ENCODE data around the gene ZNF287.
A peak's percentile ranks its signal among the peaks of the same experiment; 100 is the strongest.
"Not testable (repeated sequence)": the region's sequence is repeated elsewhere in the genome, so short reads cannot be mapped to it uniquely, and the experiment has no call there.

Gene ZNF287

DNA sequence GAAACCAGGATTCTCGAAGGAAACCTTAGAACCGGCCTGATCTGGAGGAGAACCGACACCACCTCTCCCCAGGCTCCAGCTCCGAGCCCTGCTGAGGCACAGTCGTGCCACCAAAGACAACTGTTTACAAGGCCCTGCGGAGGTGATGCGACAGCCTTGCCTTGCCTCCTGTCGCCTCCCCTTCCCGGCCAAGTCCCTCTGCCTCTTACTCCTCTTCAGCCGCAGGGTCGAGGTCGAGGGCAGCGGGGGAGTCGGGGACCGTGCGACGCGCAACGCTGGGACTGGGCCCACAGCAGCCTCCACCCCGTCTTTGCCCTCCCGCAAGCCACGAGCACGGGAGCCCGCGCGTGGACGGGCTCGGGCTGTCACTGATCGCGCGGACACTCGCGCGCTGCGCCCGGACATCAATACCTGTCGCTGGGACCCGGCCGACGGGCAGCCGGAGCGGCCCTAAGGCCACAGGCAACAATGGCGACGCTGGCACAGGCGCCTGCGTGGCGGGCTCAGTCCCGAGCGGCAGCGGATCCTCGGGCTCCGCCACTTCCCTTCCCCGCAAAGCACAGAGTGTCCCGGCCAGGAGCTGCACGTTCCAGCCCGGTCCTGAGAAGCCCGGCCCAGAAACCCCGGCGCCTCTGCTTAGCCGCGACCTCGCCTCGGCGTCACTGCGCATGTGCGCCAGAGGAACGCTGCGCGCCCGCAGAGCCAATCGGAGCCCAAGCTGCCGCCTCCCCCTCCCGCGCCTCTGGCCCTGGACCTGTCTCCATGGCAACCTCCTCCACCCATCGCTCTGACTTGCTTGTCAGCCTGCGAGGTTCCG, at the start of gene ZNF287:
Gene ZNF287 (minus strand): TSS at position 664 of the 817 bp plus-strand sequence. CDS start 1,473 bp downstream, outside the sequence.
- peak; percentile 93 to 95 for DNase-seq

DNA sequence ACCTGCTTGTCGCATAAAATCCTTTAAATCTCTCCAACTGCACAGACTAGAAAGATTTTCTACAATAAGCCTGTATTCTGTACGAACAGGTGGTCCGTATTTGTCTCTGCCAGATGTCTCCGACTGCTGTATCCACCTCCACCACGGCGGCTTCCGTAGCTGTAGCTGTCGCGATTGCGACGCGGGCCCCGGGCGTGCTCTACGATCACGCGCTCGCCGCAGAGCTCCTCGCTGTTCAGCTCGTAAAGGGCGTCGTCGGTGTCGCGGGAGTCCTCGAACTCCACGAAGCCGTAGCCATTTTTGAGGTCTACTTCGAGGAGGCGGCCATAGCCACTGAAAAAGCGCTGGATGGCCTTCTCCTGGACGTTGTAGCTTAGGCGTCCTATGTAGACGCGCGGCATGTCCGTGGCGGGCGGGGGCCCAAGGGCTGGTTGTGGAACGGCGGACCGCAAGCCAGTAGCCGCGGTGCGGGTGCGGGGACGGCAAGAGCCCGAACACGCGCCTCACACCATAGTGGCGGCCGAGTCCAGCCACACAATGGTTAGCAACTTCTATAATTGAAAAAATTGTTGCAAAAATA, 48.6 kb upstream of the ZNF287 start:
- DNase-seq = no peak

DNA sequence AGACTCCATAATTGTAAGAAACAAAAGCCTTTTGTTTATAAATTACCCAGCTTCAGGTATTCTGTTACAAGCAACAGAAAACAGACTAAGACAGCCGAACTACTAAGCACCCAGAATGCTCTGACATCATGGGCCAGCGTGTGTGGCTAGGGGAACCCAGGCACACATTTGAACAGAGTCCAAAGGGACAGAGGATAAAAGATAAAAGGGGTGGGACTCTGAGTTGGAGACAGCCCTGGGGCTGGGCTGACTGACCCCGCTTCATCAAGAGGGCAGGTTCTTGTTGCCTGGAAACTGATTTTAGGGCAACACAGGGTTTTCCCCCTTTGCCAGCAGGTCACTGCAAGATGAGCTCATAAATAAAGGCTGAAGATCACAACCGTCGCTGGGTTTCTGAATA, 30.5 kb upstream of the ZNF287 start:
- DNase-seq = no peak

- no peak for DNase-seq
Measured at GRCh38 chr17:16593356-16594102, 24.5 kb upstream of the ZNF287 start.

DNA sequence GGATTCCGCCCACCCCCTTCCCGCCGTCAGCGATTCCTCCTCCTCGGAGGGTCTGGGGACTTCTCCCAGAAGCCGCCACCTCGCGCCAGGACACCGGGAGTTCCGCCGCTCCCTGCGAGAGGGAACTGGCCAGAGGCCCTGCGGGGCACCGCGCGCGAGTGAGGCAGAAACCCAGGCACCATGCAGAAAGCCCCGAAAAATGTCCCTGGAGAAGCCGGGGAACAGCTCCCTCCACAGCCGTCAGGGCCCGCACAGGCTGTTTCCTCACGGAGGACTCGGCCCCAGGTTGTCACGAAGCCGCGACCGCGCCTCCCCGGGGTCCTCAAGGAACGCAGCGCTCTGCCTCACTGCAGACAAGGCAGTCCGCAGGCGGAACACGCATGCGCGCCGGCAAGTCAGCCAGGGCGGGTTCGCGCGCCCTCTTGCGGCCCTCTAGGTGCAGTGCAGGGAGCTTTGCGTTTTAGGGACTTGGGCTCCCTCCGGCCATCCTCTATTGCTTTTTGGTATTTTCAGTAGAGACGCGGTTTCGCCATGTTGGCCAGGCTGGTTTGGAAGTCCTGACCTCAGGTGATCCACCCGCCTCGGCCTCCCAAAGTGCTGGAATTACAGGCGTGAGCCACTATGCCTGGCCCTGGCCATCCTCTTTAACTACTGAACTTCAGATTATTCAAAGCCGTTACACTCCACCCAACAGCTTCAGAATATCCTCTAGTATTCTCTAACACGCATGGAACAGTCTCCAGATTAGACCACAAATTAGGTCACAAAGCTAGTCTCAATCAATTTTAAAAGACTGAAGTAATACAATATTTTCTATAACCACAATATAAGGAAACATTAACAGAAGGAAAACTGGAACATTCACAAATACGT, 20.3 kb upstream of the ZNF287 start:
- peak; percentile 90 to 92 for DNase-seq

GRCh38 chr17:16585796-16586195, 16.8 kb upstream of the ZNF287 start:
- no peak for DNase-seq

DNA sequence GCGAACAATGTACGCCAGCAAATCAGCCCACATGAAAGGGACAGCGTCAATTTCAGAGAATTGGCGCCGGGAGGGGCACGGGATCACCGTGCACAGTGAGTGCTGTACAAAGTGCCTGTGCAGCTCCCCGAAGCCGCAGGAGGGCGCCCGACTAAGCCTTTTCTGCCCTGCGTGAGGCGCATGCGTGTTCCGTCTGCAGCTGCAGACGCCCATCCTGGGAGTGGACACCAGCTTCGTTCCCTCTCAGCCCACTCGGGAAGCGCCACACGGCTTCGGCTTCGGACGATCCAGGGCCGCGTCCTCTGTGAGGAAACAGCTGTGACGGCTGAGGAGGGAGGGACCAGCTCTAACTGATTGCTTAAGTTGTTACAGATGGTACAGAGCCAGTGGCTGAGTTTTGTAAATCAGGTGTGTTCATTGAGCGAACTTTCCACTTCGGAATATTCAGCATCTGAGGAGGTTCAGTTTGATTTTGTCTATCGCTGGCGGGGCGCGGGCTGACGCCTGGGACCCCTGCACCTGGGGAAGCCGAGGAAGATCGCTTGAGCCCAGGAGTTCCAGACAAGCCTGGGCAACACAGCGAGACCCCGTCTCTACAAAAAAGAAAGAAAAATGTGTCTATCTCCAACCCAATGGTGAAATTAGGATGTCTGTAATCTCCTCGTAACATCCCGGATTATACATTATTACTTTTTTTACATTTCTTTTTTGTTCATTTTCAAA, 15.4 kb upstream of the ZNF287 start:
- DNase-seq = peak; percentile 90 to 91

- DNase-seq = no peak
Measured at GRCh38 chr17:16583781-16584180, 14.8 kb upstream of the ZNF287 start.

DNA sequence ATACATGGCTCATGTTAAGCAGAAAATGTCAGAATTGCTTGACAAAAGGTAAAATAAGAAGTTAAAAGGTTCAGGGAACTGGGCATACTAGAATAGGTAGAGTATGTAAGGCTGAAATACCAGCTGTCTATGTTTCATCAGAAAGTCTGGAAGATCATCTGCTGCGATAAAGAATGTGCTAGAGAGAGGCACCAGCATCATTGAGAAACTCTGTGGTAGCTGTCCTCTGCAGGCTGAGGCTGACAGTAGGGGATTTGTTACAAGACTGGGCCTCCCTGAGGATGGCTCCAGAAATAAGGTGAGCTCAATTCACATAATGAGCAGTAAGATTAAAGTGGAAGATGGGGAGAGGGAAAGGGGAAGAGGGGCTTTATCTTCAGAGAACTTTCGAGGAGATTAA, 4.5 kb upstream of the ZNF287 start:
- no peak for DNase-seq

- no peak for DNase-seq
Measured at GRCh38 chr17:16569358-16569712, 331 bp upstream of the ZNF287 start.

GRCh38 chr17:16552637-16553045, 16.4 kb downstream of the ZNF287 start:
- no peak for DNase-seq

GRCh38 chr17:16551878-16552636, 16.9 kb downstream of the ZNF287 start:
- no peak for DNase-seq

- no peak for DNase-seq
Measured at GRCh38 chr17:16537130-16537458, 31.9 kb downstream of the ZNF287 start.

DNA sequence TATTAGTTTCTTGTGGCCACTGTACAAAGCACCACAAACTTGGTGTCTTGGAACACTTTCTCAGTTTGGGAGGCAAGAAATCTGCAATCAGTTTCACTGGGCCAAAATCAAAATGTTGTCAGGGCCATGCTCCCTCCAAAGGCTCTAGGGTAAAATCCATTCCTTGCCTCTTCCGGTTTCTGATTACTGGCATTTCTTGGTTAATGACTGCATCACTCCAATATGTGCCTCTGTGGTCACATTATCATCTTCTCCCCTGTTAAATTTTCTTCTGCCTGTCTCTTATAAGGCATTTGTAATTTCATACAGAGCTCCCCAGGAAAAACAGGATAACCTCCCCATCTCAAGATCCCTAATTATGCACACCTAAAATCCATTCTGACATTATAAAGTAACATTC, 34.8 kb downstream of the ZNF287 start:
- DNase-seq = no peak

GRCh38 chr17:16529906-16530305, 39.1 kb downstream of the ZNF287 start:
- DNase-seq = no peak

DNA sequence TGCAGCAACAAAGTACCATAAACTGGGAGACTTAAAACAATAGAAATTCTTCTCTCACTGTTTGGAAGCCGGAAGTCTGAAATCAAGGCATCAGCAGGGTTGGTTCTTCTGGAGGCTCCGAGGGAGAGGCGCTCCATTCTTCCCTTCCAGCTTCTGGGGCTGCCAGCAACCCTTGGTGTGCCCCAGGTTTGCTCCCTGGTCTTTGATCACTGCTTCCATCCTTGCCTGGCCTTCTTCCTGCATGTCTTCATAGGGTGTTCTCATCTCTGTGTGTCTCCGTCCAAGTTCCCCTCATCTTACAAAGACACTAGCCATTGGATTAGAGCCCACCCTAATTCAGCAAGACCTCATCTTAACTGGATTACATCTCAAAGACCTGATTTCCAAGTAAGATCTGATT, 41.7 kb downstream of the ZNF287 start:
- DNase-seq = no peak

DNA sequence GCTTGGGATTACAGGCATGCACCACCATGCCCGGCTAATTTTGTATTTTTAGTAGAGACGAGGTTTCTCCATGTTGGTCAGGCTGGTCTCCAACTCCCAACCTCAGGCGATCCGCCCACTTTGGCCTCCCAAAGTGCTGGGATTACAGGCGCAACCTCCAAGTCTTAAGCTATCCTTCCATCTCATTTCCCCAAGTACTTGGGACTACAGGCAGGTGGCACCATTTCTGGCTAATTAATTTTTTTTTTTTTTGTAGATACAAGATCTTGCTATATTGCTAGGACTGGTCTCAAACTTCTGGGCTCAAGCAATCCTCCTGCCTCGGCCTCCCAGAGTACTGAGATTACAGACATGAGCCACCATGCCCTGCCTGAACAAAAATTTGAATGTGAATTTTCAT, 43.4 kb downstream of the ZNF287 start:
- DNase-seq = not testable (repeated sequence)

GRCh38 chr17:16521070-16521727, 47.8 kb downstream of the ZNF287 start:
- peak; percentile 42 to 61 for DNase-seq

GRCh38 chr17:16519021-16519420, 50.0 kb downstream of the ZNF287 start:
- no peak for DNase-seq

DNA sequence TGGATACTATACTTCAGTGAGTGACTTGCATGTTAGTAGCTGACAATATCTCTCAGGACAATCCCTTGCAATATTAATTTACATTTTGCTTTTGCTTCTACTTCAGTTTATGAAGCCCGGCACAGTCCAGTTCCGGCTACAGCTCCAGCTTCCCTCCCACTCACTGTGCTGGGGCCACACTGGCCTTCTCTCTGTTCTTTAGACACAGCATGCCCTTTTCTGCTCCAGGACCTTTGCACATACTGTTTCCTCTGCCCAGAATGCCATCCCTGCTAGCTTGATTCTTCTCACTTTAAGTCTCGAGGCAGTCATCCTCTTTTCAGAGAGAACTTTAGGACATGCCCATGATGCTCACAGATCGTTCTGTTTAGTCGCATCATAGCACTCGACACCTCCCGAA, 51.5 kb downstream of the ZNF287 start:
- DNase-seq = no peak

- no peak for DNase-seq
Measured at GRCh38 chr17:16516594-16517051, 52.4 kb downstream of the ZNF287 start.
